HG03442 (cell line): ENCODE measurements around the gene MTOR.

ENCODE experiments used
- ATAC-seq: cut with Tn5 transposase; IDR thresholded peaks from one replicate; pipeline ENCODE4 v1.9.1; 2021; ENCODE audit warnings: mild to moderate bottlenecking, moderate library complexity; ENCODE audit not compliant: unreplicated experiment

The MTOR gene

DNA sequence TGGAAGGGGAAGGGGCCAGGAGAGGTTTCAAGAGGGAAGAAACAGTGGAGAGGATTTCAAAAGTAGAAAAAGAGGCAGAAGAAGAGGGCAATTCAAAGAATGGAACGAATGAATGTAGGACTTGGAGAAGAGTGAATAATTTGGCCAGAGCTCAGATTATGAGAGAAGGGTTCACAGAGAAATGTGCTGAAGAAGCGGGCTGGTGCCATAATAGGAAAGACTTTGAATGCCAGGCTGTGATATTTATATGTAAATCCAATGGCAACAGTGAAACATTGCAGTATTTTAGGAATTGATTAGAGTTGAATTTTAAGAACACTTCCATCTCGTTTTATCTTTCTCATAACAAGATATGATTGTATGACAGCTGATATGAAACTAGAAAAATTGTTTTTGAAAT lies 109.2 kb downstream of the MTOR start:
- ATAC-seq = no peak

DNA sequence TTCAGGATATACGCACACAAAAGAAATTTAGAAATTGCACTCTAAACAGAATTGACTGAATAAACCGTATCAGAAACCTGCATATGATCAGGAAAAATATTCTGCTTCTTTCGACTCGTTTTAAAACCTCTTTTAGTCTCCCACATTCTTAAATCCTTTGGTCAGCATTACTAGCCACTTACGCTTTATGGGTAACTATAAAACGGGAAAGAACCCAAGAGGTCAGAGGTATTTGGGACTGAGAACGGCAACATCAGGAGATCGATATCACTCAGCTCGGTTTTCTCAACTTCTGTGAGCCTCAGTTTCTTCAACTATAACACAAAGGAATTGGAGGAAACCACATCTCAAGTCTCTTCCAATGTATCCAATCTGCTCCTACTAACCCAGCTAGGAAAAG lies 109.6 kb downstream of the MTOR start:
- no peak for ATAC-seq

DNA sequence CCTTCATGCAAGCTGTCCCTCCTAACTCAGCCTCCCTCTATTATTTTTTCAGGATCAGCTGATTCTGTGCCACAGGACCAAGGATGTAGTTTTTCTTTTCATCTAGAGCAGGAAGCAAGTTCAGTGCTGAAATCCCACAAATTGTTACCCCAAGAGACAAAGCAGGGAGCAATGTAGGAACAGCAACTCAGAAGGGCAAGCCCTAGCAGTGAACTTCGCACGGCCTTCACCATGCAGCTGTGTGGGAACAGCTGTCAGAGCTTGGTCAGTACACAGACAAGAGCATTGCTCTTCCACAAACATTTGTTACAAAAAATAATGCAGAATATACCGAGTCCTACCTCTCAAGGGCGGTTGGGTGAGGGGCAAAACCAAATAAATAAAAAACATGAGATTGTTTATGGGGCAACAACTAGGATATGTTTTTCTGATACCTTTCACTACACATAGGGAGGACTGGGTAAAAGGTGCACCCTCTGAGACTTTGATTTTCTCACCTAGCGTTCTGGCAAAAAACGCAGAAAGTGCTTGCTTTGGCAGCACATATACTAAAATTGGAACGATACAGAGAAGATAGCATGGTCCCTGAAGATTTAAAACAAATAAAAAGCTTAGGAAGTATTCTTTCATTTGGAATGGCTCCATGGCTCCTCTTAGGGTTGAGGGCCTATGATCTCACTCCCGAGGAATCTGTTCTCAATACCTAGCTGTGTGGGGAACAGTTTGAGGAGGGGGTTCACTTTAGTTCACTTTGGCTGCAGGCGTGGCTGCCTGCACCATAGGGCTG lies 110.3 kb downstream of the MTOR start:
- no peak for ATAC-seq

DNA sequence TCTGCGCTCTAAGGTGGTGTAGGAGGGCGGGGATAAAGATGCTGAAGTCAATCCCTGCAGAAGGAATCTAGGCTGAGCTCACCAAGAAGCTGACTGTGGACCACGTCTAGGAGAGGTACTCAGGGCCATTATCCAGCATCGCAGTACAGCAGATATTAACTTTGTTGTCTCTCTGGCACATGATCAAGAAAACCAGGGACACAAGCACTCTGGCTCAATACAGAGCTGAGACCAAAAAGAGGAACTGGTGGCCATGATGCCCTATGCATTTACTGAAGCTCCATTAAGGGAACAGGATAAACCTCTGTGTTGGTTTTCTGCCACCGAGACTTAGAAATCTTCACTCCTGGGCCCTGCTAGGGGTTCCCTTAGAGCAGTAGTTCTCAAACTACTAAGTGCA lies 111.2 kb downstream of the MTOR start:
- no peak for ATAC-seq

DNA sequence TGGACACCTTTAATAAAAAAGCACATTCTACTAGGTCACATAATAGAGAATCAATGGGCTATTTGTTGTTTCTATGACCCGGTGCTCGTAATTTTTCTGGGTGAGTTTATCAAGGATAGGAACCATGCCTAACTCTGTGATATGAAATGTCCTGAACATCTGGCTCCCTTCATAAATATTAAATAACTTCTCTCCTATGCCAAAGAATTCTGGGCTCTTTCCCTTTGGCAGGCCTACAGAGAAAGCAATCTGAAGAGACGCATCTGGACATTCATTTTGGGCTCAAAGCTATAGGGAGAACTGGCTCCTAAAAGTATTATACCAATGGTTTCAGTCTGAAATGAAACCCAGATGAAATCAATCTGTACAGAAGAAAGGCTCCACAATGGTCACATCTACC lies 112.0 kb downstream of the MTOR start:
- ATAC-seq = no peak

DNA sequence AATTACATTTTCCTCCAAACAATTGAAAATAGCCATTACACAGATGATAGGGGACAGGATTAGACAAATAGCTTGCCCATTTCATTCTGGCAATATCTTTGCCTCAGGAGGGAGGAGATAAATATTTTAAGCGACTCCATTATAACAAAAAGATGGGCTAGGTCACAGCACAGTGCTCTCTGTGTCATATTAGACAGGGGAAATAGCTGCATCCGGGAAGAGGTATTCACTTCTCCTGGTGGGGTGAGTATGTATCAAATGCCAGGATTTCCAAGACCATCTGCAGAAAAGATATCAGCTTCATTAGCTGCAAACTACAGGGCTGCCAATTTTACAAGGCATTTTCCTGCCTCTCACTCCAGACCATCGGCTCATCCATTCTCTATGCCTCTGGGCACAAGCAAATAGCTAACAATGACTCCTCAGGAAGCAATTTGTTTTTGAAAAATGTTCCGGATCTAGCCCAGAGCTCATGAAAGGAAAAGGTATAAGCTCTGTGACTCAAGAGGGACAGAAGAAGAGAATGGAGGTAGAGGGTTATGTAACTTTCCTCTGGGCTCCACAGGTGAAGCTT lies 115.1 kb downstream of the MTOR start:
- ATAC-seq = no peak

DNA sequence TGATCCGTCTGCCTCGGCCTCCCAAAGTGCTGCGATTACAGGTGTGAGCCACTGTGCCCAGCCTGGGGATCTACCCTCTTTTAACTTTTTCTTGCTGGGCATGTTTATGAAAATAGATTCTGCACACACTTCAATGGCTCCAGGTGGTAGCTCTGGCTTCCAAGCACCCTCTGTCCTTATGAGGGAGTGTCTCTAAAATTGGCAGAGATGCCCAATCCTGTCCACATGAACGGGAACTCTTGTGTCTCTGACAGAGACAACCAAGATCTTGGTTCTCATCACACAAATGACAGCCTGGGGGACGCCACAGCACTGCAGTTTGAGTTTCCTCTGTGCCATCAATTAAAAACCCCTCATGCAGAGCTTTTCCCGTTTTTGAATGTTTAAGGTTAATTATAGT lies 116.6 kb downstream of the MTOR start:
- ATAC-seq = no peak

DNA sequence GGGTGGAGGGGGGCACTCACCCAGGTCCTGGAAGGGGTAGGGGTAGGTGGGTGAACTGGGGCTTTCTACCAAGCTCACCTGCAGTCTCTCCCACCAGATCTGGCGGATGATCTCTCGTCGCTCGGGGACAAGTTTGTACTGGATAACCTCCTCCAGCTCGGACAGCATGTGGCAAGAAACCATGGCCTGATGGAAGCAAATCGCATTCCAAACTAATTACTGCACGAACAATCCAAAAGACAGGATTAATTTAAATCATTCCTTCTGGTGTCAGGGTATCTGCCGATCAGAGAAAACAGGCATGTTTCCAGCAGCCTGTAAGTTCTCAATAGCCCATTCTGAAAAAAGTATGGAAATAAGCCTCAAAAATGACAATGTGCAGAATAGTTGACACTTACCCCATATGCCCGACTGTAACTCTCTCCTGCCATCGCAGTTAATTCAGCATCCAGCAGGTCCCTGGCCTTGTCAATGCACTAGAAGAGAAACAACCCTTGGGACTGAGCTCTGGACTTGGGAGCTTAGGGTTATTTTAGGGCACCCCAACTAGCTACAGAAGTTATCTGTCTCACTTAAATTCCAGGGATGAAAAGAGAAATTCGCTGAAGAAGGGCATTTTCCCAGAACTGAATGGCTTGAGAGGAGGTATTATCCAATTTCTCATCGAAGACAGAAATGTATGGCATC lies 117.6 kb downstream of the MTOR start:
- no peak for ATAC-seq

DNA sequence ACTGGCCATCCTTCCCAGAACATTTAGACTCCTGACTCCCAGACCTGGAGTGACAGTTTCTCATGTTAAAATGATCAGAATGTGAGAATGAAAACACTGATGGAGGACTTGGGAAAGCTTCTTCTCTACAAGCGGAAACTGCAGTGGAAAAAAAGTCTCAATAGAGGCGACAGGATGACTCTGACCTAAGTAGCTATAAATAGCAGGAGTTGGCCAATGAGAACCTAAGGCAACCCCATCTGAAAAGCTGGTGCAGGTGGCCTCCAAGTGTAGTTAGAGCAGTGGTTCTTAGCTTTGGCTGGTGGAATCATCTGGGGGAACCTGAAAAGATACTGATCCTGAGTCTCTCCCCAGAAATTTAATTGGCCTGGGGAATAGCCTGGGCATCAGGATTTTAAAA lies 118.4 kb downstream of the MTOR start:
- ATAC-seq = no peak

DNA sequence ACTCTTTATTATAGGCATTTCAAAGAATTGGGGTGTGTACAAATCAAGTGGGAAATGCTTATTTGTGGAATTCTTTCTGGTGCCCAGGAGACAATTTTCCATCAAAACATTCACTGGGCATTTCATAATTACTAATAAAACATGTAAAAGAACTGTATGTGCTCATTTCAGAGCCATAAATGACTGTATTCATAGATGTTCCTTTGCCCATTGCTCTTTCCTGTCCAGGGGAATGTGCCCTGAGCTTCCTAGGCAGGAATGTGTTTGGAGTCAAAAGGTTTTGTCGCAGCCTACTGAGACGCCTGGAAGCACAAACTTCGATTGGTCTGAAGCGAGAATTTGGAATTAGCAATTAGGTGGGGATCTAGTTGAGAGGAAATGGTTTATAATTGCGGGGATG lies 119.0 kb downstream of the MTOR start:
- ATAC-seq = no peak

DNA sequence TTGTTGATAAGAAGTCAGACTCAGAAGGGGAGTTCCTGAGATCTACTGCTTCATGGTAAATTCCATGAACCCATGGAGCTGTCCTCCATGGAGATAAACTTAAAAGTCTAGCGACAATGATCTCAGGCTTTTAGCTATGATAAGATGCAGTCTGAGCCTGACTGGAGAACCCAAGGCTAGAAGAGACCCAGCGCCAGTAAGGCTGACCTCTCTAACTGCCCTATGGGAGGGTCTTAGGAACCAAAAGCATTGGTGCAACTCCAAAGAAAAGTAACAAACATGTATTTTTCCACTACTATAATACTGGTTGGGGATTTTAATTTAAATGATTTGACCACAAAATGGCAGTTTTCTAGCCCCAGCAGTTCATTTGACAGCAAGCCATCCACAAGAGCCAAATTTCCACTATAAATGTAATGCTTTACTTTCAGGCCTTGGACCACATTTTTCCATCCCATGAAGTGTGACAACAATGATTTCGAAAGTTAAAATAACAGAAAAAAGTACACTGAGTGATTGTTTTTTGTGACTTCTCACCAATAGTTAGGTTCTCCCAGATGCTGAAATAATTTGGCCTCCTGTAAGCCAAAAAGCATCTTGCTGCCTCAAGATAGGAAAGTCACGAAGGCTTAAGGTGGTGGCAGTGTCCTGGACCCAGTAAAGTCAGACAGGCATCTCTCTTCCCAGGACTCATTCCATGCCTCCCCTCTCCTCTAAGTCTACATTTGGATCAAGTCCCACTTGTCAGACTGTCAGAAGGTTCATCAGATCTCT lies 119.5 kb downstream of the MTOR start:
- ATAC-seq = no peak

DNA sequence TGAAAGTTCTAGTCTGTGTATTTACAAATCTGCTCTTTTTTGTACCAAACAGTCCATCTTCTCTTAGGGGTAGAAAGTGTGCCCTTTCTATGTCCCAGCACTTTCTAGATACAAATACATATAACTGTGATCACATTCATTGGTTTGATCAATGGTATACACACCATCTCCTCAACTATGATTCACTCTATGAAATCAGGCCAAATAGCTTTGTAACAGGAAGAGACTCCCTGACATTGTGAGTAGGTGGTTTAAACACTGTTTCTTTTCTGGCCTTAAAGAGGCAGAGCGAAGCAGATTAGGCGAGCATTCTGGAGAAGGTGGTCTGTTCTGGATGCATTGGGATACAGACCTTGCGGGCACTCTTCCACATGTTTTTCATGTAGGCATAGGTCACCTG lies 123.4 kb downstream of the MTOR start:
- no peak for ATAC-seq

DNA sequence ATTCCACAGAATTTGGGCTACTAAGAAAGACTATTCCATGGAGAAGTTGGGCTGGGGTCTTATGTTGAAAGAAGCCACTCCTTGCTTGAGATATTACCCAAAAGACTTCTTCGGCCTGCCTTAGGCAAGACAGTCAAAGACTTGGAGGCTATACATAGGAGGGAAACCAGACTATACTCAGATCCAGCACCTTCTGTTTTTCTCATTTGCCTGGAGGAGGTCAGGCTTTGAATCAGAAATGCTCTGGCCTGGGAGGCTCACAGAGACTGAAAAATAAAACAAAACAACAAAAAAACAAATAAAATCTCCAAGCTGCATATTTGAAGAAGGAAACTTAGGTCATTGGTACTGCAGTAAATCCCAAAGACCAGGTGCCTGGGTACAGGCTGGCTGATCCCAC lies 124.3 kb downstream of the MTOR start:
- no peak for ATAC-seq

DNA sequence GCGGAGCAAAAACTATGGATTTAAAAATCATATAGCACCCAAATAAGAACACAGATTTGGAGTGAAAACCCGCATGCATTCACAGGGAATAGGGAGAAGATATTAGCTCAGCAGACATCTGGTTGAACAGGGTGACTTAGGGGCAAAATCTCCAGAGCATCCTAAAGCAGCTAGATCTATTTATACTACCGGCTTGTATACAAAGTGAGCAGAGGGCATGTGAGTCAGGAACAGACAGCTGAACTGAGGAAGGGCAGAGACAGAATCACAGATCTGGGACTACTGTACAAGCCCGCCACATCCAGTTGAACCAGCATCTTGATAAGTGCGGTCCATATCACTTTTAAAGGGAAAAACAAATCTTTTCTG lies 127.5 kb downstream of the MTOR start:
- no peak for ATAC-seq

DNA sequence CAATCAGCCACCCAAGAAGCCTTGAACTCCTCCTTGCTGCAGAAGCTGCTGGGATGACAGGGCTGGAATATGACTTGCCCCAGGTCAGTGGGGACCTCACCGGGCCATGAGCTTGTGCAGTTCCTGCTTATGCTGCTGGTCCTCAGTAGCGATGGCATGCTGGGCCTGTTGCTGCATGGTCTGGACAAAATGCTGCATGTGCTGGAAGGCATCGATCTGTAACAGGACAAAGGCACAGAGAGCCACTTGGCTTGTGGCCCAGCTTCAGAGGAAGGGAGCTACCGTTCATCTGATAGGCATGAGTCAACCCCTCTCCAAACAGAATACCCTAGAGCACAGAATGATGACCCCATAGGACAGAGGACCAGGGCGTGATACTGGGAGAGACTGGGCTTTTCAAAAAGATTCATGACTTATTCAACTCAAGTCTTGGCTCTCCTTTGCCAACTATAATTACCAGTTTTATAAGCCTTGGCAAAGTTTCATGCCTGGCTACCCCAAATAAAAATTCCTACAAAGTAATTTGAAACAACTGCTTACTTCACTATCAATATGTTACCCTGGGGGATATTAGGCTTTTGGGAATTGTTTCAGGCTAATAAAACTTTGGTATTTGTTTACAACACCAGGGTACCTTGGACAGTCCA lies 128.0 kb downstream of the MTOR start:
- no peak for ATAC-seq

DNA sequence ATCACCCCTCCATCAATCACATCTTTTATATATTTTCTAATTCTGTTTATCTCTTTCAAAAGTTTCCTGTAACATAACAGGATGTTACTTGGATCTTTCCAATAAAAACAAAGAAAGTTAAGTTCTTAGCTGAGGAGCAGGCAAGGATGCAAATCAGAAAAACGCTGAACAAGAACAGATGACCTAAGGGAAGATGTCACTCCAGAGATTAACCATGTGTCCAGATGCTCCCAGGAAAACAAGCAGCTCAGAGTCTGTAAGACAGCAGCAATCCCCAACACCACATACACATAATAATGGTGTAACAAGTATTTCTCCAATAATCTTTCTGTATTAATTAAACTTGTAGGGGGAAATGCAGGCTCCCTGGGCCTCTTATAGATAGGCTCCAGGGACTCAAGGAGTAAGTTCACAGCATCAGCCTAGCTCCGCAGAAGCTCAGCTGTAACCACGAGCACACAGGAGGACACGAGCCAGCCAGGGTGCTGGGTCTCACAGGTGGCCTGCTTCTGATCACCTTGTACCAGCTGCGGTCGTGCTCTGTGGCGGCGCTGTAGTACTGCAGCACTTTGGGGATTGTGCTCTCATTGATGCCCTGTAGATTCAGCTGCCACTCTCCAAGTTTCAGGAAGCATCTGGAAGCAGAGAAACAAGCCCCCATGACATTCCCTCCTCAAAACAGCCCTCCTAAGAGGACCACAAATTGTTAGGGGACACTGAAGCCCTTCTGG lies 129.6 kb downstream of the MTOR start:
- no peak for ATAC-seq

DNA sequence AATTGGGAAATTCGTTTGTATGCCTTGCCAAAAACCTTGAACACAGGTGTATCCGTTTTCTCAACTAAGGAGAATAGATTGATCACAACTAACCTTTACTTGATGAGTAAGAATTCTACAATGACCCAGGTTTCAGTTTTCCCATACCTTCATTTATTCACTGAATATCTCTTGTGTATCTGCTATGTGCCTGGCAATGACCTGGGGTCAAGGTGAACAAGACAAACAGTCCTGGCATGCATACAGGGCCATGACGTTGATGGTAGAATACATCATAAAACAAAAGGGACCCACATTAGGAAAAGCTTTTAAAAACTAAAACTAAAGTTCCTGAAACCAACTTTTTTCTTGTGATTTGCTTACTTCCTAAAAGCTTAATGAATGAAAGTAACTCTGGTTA lies 130.5 kb downstream of the MTOR start:
- ATAC-seq = no peak

DNA sequence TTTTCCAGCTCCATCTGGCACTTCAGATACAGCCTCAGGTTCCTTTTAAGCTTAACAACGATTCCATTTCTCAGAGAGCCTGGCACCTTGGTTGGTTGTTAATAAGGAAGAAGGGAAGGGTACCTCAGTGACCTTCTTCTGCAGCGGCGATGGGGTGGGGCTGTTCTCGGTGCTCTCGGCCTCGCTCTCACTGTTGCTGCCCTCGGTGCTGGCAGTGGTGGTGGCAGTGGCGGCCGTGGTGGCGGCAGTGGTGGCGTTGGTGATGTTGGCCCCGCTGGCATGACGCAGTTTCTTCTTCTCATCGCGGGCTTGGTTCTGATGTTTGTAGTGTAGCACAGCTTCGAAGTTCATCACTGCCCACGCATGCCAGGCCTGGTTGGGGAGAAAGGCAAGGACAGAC lies 131.9 kb downstream of the MTOR start:
- ATAC-seq = no peak

DNA sequence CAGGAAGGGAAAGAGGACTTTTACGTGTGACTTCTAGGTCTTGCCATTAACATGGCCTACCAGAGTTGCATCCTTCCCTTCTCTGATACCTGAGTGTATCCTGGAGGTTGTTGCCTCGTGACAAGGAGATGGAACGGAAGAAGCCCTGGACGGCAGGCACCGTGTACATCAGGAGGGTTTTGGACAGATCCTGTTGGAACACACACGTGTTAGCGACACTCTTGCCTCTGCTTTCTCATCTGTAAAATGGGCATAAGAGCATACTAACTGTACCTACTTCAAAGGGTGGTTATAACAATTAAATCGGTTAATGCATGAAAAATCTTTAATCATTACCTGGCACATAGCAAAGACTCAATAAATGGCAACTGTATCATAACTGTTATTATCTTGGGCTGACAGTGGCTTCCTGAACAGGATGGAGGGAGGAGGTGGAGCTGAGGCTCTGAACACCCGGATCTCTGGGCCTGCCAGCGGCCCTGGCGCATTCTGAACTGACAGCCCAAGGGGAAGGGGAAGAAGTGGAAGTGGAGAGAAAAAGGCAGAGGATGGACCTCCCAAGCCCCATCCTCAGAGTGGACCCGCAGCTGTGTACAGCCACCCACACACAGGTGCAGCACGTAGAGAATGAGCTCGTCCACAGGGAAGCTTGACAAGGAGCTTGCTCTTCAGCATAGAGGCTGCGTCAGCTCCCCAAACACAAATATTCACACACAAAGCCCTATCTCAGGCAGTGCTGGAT lies 132.5 kb downstream of the MTOR start:
- no peak for ATAC-seq

DNA sequence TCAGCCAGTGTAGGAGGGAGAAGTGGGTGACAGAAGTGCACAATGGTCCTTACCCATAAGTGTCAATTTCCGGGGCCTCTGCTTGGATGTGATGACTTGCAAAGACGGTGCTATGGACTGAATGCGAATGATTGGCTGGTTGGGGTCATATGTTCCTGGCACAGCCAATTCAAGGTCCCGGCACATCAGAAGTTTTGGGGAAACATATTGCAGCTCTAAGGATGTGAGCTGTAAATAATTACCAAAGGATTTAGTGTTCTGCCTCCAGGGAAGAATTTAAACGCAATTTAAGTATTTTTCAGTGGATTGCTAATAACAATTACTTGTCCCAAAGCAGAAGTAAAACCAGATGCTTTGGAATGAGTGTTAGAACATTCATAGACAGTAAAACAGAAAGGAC lies 135.8 kb downstream of the MTOR start:
- ATAC-seq = no peak
